GM21515 (cell line): ENCODE measurements around the gene S100A6.
"Not testable (repeated sequence)": the region's sequence is repeated elsewhere in the genome, so short reads cannot be mapped to it uniquely, and the experiment has no call there.

Experiments
- ATAC-seq: cut with Tn5 transposase; IDR thresholded peaks from one replicate; pipeline ENCODE4 v1.9.1; 2021; ENCODE audit not compliant: unreplicated experiment

Gene S100A6

DNA sequence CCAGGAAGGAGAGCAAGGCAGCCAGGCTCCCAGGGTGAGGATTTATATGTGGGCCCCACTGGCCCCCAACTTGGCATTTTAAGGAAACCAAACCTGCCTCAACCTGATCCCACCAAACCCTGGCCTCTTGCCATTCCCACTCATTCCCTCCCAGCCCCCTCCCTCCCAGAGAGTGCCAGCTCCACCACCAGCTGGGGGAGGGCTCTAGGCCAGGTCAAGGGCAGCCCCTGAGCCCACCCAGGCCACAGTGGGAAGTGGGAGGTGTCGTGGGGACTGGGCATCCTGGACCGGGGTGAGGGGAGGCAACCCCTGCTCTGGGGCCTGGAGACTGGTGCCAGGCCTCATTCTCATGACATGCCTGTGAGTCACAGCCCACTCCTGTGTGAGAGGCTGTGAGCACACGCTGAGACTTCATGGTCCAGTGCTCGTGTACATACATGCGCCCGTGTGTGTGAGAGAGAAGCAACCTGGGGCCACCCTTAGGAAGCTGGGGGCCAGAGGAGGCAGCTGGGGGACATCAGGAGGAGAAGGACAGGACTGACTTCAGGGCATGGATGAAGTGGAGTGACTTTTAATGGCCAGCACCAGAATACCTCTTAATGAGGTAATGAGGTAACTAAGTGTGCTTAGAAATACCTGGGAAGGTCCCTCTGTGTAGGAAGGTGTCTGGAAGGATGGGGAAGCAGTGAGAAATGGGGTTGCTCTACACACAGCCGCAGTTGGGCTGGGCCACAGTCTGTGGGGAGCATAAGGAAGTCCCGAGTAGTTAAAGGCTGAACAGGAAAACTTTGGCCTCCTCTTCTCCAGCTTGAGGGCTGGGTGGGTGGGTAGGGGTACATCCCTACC is 30.0 kb upstream of the S100A6 start, which contains the start of gene S100A2:
S100A2 (minus strand) TSS at position 316 of the 846 bp plus-strand sequence. CDS start 1,967 bp downstream, outside the sequence.
- no peak for ATAC-seq

DNA sequence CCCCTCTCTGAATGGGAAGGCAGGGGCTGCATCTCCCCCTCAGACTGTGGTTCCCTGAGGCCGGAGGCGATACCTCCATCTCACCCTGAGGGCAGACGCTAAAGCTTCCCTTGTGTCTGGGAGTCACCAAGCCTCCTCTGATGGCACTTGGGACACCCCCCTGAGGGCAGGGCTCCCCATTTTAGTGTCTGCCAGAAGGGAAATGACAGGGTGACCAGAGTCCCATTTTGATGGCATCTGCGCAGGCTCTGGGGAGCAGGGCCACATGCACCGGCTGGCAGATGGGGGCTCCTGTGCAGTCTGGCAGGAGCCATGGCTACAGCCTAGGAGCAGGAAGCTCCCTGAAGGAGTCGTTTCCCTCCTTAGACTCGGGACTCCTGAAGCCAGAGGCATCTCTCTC is 28.2 kb upstream of the S100A6 start:
- ATAC-seq = no peak

DNA sequence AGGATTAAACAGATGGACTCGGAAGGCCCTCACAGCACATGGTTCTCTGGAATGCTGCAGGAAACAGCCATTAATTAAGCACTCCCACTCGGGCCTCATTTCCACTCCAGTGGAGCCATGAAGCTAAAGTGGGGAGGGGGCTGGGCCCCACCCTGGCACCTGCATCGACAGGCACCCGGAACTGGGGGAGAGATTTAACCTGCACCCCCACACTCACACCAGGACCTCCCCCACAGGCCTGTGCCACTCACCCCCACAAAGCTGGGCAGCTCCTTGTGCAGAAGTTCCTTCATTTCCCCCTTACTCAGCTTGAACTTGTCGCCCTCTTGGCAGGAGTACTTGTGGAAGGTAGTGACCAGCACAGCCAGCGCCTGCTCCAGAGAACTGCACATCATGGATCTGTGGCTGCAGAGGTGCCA is 27.7 kb upstream of the S100A6 start:
- ATAC-seq = no peak

DNA sequence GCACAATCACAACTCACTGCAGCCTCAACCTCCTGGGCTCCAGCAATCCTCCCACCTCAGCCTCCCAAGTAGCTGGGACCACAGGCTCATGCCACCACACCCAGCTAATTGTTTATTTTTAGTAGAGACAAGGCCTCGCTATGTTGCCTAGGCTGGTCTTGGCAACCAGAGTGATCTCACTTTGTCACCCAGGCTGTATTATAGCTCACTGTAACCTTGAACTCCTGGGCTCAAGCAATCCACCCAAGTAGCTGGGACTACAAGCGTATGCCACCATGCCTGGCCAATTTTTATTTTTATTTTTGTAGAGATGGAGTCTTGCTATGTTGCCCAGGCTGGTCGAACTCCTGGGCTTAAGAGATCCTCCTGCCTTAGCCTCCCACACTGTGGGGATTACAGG is 26.2 kb upstream of the S100A6 start:
- not testable (repeated sequence) for ATAC-seq

DNA sequence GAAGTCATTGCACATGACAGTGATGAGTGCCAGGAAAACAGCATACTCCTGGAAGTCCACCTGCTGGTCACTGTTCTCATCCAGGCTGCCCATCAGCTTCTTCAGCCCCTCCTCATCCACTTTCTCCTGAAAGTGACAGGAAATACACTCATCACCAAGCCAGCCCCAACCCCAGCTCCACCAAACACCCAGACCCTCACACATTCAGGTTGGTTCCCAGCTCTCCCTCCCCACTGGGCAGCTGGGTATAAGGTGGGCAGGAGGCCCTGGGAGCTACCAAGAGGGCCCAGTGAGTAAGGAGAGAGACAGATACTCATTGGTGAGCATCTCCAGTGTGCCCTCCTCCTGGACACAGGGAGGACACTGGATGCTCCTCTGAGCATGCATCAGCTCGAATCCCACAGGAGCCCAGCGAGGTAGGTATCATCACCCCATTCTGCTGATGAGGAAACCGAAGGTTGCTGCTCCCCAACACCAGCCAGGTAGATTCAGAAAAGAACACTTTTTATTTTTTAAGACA is 25.7 kb upstream of the S100A6 start:
- ATAC-seq = no peak

DNA sequence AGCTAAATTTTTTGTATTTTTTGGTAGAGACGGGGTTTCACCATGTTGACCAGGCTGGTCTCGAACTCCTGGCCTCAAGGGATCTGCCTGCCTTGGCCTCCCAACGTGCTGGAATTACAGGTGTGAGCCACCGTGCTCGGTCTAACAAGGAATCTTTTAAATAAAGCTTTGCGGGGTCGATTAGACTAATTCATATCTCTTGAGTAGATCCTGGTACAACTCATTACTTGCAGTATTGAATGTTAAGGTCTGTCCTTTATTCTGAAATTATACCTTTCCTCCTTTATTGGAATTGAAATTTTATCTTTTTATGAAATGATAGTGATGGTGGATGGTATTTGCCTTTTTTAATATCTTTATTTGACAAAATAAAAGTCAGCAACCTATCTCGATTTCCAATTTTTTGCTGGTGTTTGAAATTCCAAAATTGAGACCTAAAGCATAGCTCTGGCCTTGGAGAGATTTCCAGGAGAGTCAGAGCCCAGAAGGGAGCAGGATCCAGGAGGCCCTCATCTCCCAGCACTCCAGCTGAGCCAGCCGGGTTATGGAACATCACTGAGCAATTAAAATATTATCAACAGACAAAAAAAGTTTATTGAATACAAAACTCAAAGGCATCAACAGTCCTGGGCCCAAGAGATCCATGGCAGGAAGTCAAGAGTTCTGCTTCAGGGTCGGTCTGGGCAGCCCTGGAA is 25.1 kb upstream of the S100A6 start:
- no peak for ATAC-seq

DNA sequence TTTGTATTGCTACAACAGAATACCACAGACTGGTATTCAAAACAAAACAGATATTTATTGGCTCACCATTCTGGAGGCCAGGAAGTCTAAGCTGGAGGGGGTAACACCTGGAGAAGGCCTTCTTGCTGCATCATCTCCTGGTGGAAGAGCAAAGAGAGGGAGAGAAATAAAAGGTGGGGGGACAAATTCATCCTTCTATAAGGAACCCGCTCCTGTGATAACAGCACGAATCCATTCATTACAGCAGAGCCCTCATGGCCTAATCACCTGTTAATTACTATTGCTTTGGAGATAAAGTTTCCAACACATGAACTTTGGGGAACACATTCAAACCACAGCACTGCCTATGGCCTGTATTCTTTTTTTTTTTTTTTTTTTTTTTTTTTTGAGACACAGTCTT is 24.4 kb upstream of the S100A6 start:
- ATAC-seq = no peak

DNA sequence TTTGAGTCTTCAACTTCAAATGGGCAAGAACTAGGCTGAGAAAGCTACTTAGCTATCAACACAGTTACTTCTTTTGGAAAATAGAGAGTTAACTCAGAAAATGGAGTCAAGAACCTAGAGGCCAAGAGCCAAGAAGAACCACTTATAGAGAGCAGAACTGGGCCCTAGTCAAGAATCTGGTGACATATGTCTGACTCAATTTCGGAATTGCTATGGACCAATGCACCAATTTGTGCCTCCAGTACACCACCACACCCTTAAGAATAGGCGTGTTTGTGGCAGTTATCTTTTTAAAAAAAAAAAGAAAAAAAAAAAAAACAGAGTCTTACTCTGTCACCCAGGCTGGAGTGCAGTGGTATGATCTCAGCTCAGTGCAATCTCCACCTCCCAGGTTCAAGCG is 22.1 kb upstream of the S100A6 start:
- no peak for ATAC-seq

DNA sequence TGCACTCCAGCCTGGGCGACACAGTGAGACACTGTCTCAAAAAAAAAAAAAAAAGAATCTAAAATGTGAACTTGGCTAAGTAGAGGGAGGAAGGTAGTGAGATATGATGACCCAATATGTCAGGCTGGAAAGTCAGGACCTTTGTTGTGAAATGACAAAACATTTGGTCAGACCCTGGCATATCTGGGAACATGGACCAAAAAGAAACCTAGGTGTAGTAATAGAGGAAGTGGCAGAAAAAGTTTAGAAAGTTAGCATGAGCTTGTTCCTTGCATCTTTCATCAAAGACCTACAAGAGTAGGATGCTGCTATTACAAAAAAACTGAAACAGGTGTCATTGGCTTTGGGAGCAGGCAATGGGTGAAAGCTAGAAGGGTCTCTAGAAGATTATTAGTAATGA is 20.6 kb upstream of the S100A6 start:
- ATAC-seq = no peak

DNA sequence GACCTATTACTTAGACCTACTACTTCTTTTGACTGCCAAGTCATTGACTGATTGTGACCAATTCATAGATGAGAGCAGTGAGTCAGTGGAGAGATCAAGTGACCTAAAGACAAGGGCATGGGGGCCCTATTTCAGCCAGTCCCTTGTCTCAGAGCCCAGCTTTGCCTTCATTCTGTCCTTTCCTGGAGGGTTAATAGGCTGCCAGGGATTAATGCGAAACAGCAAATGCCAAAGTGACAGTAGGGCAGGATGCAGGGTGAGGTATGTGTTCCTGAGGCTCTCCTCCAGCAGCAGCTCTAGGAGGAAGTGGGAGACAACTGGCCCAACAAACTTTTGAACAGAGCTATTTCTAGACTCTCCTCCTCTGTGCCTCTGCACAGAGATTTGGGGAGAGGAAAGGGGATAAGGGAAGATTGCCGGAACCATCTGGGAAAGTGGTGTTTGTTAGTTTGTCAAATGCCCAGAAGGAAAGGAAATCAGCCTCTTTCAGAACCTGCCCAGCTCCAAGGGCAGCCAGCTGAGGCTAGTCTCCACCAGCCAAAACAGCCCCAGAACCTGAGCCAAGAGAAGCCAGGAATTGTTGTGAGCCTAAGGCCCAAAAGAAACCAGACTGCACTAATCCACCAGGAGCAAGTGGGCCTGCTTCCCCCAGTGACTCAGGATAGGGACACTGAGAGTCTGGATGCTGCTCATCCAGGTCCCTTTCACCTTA is 18.2 kb upstream of the S100A6 start:
- no peak for ATAC-seq

DNA sequence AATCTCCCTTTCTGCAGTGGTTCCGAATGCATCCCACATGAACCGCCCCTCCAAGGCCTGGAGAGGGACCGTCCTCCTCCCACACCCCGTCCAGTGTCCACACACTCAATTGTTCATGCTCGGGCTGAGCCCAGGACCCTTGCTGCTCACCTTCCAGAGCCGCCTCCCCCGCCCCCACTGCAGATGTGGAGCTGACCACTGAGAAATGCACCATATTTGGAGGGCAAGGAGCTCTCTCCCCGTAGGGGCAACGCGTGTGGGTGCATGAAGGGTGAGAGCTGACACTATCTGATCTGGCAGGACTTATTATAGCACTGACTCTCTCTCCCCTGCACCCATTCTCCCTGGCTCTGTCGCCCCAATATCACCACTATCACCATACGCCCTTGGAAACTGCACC is 17.3 kb upstream of the S100A6 start:
- no peak for ATAC-seq

DNA sequence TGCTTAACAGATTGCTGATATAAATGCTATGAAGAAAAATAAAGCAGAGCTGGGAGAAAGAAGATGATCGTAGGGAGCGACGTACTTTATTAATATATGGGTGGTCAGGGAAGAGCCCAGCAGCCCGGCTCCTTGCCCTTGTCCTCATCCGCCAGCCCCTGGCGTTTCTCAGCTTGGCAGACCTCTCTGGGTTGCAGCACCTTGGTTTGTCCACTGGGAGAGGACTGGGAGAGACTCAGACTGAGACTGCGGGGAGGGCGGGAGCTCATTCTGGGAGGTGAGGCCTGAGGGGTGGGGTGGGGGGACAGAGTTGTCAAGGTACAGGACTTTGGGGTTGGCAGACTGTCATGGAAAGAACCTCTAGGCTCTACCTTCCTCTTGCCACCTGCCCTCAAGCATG is 16.5 kb upstream of the S100A6 start:
- ATAC-seq = no peak

DNA sequence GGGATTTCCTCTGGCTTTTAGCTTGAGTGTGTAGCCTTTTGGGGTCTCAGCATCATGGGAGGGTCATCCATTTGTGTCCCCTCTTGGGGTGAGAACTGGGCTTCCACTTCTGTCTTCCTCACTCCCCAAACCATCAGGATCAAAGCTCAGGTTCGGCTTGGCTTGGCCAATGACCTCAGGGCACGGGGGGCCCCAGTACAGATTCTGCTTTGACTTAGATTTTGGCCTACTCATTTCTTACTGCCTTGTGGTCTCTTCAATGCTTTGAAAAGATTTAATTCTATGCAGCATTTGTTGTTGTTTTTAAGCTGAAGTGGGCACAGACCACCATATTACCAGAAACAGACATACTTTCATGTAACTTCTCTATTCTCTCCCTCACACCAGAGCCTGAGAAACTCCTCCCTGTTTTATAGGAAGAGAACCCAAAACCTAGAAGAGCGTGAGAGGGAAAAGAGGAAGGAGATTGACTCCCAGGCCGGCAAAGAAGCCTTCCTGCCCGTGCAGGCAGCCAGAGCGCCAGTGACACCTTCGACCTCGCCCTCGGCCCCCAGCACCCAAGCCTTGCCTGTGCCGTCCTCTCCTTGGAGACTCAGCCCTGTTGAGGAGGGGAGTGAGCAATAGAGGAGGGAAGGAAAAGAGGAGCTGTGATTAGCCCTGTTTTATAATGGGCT is 15.2 kb upstream of the S100A6 start:
- ATAC-seq = no peak

DNA sequence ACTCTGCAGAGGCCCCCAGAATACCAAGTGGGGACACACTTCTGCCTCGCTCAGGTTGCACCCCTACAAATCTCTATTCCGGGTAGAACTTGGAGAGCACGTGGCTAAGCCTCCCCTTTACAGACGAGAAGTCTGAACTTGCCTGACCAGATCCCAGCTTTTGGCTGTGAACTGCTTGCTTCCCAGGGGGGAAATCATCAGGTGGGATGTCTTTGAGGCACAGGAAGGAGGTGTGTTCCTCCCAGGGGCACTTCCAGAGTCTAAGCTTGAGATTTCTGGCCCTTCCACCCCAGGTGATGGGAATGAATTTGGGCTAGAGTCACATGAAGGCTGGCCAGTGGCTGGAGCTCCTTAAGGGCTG is 14.6 kb upstream of the S100A6 start:
- no peak for ATAC-seq

DNA sequence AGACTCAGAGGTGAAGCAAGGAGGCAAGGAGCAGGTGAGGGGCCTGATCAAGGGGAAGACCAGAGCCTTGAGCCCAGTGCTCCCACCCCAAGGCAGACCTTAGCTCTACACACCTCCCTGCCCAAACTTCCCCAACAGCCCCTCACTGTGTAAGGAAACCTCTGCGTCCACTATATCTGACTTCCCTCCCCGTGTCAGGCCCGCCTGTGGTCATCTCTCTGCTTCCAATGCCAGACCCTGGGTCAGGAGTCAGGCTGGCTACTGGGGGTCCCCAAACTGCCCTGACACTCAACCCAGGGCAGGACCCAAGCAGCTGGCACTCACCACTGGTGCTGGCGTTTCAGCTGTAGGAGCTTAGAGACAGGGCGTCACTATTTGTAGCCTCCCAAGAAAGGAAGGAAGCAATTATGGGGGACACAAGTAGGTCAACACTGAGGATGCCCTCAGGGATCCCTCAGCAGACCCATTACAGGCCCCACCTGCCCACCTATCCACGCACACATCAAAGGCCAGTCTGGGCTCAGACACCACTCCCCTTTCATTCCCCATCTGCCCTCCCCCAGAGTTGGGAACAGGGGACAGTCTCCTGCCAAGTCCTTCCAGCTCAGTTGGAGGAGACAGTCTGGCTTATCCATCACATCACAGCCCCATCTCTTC is 14.1 kb upstream of the S100A6 start:
- ATAC-seq = no peak

DNA sequence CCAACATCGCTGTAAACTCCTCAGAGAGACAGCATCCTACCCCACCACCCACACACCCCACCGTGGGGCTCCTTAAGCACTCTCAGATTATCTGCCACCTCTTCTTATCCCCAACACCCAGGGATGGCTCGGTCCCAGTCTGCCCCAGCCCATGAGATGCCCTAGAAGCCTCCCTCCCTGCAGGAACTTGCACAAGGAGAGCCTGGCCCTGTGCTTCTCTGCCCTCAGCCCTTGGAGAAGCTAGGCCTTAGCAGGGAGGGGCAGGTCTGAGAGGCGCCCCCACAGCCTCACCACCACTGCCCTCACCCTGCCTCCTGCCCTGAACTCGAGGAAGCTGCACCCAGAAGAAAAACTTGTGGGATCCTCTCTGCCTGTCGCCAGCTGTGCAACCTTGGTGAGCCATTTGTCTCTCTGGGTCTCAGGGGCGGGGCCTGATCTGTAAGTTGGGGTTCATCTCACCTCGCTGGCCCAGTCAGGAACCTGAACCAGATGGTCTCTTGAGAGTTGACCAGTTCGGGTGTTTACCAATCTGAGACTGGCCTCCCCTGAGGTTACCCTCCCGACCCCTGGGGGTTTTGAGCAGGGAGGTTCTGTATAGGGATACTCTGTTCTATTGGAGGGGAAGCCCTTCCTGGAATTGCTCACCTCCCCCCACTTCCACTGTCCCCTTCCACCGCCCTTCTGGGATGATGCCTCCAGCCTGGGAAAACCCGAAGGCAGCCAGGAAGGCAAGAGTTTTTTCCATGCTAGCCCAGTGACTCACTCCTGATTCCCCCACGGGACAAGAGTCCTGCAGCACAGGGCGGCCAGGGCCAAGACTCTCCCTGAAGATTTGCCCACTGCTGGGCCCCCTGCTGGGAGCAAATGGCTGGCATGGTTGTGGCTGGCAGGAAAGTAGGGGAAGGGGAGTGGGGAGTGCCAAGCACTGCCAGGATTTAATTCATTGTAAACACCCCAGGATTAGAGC is 13.2 kb upstream of the S100A6 start, which contains the start of gene S100A3:
S100A3 (minus strand) TSS at position 537 of the 967 bp plus-strand sequence. CDS start 773 bp downstream, outside the sequence.
- no peak for ATAC-seq

DNA sequence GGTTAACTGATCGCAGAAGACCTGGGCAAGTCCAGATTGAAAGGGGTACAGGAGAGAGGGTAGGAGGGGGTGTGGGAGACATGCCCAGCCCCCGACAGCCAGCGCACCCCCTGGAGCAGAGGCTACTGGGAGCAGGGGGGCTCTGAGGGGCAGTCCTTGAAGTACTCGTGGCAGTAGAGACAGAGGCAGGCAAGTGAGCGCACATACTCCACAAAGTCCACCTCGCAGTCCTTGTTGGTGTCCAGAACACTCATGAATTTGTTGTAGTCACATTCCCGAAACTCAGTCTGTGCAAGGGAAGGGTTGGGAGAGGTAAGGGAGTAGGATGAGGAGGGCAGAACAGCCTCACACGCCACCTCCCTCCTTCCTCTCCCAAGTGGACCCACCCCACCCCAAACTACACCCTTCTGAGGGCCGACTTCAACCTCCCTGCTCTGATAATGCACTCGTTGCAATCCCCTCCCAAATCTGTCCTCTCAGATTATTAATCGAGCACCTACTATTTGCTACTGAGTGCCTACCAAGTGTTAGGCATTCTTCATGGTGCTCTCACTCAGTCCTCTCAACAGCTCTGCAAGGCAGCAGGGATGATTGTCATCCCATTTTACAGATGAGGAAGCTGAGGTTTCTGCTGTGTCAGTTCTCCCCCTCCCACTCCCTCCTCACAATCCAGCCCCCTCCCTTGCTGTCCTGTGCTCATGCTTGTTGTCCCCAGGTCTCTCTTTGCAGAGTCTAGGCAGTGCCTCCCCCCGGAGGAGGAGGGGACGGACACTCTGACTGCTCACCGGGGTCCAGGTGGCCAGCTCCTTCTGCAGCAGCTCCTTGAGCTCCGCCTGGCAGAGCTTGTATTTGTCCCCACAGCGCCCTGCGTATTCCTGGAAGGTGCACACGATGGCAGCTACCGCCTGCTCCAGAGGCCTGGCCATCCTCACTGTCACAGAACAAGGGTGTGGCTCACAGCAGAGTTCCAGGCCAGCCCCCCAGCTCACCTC is 12.1 kb upstream of the S100A6 start:
- ATAC-seq = no peak
